Measurements from ENCODE around the gene ALDH1L1.

ALDH1L1 gene

GRCh38 chr3:126114443-126115386, 65.7 kb downstream of the ALDH1L1 start:
- no peaks in the 10 kb centered on the region for H3K4me1 Mint-ChIP-seq
- no peaks in the 10 kb centered on the region for H3K36me3 Mint-ChIP-seq (ENCODE audit: low read depth)
- H3K9me3 Mint-ChIP-seq, result no peaks in the 10 kb centered on the region
- H3K4me3 Mint-ChIP-seq, result no peak overlapping the region
- H3K27me3 Mint-ChIP-seq, result no peaks in the 10 kb centered on the region
- no peak overlapping the region for H3K27ac Mint-ChIP-seq
- DNase-seq (no peak), ATAC-seq (no peak)

DNA sequence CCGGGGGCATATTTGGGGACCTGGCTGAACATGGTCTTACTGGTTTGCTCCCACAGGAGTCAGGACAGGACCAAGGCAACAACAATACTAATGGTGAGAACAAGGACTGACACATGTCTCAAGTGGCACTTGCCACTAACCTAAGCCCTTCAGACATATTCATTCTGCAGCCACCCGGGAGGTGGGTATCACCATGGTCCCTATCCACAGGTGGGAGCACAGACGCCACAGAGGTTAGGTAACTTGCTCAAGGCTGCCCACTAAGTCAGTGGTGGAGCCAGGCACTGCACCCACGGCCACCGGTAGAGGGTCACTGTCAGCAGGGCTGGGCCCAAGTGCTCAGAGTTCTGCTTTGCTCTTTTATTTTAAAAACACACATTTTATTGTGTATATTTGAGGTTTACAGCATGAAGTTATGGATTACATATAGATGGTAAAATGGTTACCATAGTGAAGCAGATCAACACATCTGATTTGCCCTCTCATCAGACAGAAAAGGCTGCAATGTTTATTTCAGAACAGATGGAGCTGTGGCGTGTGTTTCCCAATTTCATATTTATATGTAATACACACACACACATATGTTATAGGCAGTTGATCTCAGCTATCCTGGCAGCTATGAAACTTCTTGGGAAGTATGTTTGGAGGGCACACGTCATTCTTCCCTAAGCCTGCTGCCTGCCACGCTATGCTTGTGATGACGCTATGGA, 66.5 kb downstream of the ALDH1L1 start:
- ATAC-seq (peak; percentile 41), DNase-seq (no peak)
- Mint-ChIP-seq H3K27ac (no peak overlapping the region), H3K27me3 (no peaks in the 10 kb centered on the region), H3K36me3 (ENCODE audit: low read depth) (no peaks in the 10 kb centered on the region), H3K4me1 (no peaks in the 10 kb centered on the region), H3K4me3 (no peak overlapping the region), H3K9me3 (no peaks in the 10 kb centered on the region)

GRCh38 chr3:126113238-126113555, 67.2 kb downstream of the ALDH1L1 start:
- H3K4me3 Mint-ChIP-seq, result no peak overlapping the region
- ATAC-seq (no peak), DNase-seq (no peak)

GRCh38 chr3:126112531-126113237, 67.7 kb downstream of the ALDH1L1 start:
- Mint-ChIP-seq H3K4me3 (no peak overlapping the region), H3K27me3 (no peaks in the 10 kb centered on the region), H3K9me3 (no peaks in the 10 kb centered on the region), H3K27ac (no peak overlapping the region), H3K36me3 (ENCODE audit: low read depth) (no peaks in the 10 kb centered on the region), H3K4me1 (no peaks in the 10 kb centered on the region)
- ATAC-seq (no peak), DNase-seq (no peak)

More at GRCh38 chr3:126113238-126113555, 67.2 kb downstream of the ALDH1L1 start:
- no peaks in the 10 kb centered on the region for H3K36me3 Mint-ChIP-seq (ENCODE audit: low read depth)
- H3K27ac Mint-ChIP-seq, result no peak overlapping the region
- H3K27me3 Mint-ChIP-seq, result no peaks in the 10 kb centered on the region
- H3K4me1 Mint-ChIP-seq, result no peaks in the 10 kb centered on the region
- no peaks in the 10 kb centered on the region for H3K9me3 Mint-ChIP-seq

GRCh38 chr3:126111566-126112475, 68.6 kb downstream of the ALDH1L1 start:
- Mint-ChIP-seq H3K9me3 (no peaks in the 10 kb centered on the region), H3K36me3 (ENCODE audit: low read depth) (no peaks in the 10 kb centered on the region), H3K27ac (no peak overlapping the region), H3K4me3 (no peak overlapping the region), H3K4me1 (no peaks in the 10 kb centered on the region), H3K27me3 (no peaks in the 10 kb centered on the region)
- ATAC-seq, result no peak
- DNase-seq, result no peak

DNA sequence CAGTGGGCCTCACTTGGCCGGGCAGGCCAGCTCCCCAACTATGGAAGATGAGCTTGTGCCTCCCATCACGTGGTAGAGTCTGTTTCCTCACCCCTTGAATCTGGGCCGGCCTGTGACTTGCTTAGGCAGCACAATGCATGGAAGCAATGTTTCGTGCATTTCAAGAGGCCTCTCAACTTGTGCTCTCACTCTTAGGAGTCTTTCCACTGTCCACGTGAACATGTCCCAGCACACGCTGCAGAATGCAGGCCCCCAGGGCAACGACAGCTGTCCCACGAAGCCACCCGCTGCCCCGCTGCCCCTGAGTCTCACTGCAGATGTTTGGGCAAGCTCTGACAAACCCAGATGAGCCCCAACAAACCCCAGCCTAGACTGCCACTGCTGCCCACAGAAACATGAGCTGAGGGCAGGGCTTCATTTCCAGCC, 69.2 kb downstream of the ALDH1L1 start:
- ATAC-seq (no peak), DNase-seq (no peak)
- H3K36me3 Mint-ChIP-seq (ENCODE audit: low read depth), result no peaks in the 10 kb centered on the region
- H3K4me1 Mint-ChIP-seq, result no peaks in the 10 kb centered on the region
- H3K27ac Mint-ChIP-seq, result no peak overlapping the region
- no peaks in the 10 kb centered on the region for H3K9me3 Mint-ChIP-seq
- no peaks in the 10 kb centered on the region for H3K27me3 Mint-ChIP-seq
- H3K4me3 Mint-ChIP-seq, result no peak overlapping the region

DNA sequence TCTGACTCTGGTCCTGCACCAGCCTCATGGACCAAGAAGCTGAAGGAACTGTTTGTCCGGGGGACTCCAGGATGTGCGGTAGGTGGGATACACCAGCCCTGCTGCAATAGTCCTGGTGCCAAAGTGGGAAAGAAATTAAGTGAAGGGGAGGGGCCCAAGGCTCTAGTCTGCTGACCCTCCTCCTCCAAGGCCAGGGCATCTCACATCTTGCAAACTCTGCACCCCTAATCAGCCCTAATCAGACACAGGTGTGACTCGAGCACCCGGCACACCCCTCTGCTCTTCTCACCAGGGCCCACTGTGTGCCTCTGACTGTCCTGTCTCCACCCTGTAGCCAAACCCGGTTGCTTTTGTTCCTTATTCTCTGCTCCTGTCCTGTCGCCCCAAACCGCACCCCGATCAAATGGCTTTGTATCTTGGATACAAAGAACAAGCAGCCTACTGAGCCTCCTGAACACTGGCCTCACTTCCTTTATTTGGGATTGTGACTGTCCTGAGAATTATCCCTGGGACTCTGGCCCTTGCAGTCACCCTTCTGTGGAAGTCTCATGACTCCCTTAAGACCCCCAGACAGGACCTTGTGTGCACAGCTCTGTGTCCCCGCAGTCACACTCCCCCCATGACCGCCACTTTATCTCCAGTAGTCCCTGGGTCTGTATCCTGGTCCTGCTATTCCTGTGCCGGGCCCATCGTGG, 69.8 kb downstream of the ALDH1L1 start:
- Mint-ChIP-seq H3K27me3 (no peaks in the 10 kb centered on the region), H3K9me3 (no peaks in the 10 kb centered on the region), H3K27ac (no peak overlapping the region), H3K4me1 (no peaks in the 10 kb centered on the region), H3K4me3 (no peak overlapping the region), H3K36me3 (ENCODE audit: low read depth) (no peaks in the 10 kb centered on the region)
- no peak for ATAC-seq
- no peak for DNase-seq

DNA sequence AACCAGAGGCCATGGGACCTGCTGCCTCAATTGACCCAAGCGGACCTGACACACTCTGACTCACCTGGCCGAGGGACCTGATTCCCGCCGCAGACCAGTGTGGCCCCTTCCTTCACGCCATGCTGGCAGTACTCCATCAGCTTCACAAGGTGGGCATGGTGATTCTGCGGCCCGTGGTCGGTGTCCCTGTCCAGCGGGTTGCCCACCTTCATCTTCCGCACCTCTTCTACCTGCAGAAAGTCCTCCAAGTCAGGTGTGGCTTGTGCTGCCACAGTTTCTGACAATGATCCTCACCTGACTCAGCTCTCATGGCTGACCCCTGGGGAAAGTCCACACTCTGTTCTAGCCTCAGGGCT, 70.5 kb downstream of the ALDH1L1 start:
- DNase-seq, result no peak

GRCh38 chr3:126109146-126109879, 71.1 kb downstream of the ALDH1L1 start:
- H3K4me1 Mint-ChIP-seq, result no peaks in the 10 kb centered on the region
- DNase-seq (no peak), ATAC-seq (no peak)
- no peaks in the 10 kb centered on the region for H3K9me3 Mint-ChIP-seq
- H3K36me3 Mint-ChIP-seq (ENCODE audit: low read depth), result no peaks in the 10 kb centered on the region
- H3K4me3 Mint-ChIP-seq, result no peak overlapping the region
- H3K27me3 Mint-ChIP-seq, result no peaks in the 10 kb centered on the region
- H3K27ac Mint-ChIP-seq, result no peak overlapping the region

More for the DNA sequence above, 70.5 kb downstream of the ALDH1L1 start:
- H3K27ac Mint-ChIP-seq, result no peak overlapping the region
- H3K9me3 Mint-ChIP-seq, result no peaks in the 10 kb centered on the region
- no peak for ATAC-seq
- H3K4me1 Mint-ChIP-seq, result no peaks in the 10 kb centered on the region
- H3K36me3 Mint-ChIP-seq (ENCODE audit: low read depth), result no peaks in the 10 kb centered on the region
- H3K4me3 Mint-ChIP-seq, result no peak overlapping the region
- H3K27me3 Mint-ChIP-seq, result no peaks in the 10 kb centered on the region

- no peak for DNase-seq
- no peak for ATAC-seq
- H3K4me1 Mint-ChIP-seq, result no peaks in the 10 kb centered on the region
Measured at GRCh38 chr3:126108676-126109050, 71.7 kb downstream of the ALDH1L1 start.

GRCh38 chr3:126107957-126108675, 72.3 kb downstream of the ALDH1L1 start:
- DNase-seq (no peak), ATAC-seq (no peak)
- H3K36me3 Mint-ChIP-seq (ENCODE audit: low read depth), result no peaks in the 10 kb centered on the region
- no peaks in the 10 kb centered on the region for H3K4me1 Mint-ChIP-seq
- no peak overlapping the region for H3K27ac Mint-ChIP-seq
- H3K4me3 Mint-ChIP-seq, result no peak overlapping the region
- no peaks in the 10 kb centered on the region for H3K9me3 Mint-ChIP-seq
- H3K27me3 Mint-ChIP-seq, result no peaks in the 10 kb centered on the region

More at GRCh38 chr3:126108676-126109050, 71.7 kb downstream of the ALDH1L1 start:
- H3K27me3 Mint-ChIP-seq, result no peaks in the 10 kb centered on the region
- H3K36me3 Mint-ChIP-seq (ENCODE audit: low read depth), result no peaks in the 10 kb centered on the region
- no peaks in the 10 kb centered on the region for H3K9me3 Mint-ChIP-seq
- no peak overlapping the region for H3K27ac Mint-ChIP-seq
- no peak overlapping the region for H3K4me3 Mint-ChIP-seq

- no peak for DNase-seq
- Mint-ChIP-seq H3K27ac (no peak overlapping the region), H3K36me3 (ENCODE audit: low read depth) (no peaks in the 10 kb centered on the region), H3K27me3 (no peaks in the 10 kb centered on the region), H3K9me3 (no peaks in the 10 kb centered on the region), H3K4me3 (no peak overlapping the region), H3K4me1 (no peaks in the 10 kb centered on the region)
- ATAC-seq, result no peak
Measured at GRCh38 chr3:126107203-126107939, 73.0 kb downstream of the ALDH1L1 start.
